MCF 10A (cell line): Measurements from ENCODE around the gene ZBTB7C. TPM values are rescaled to one million over a fixed set of nuclear protein-coding genes. Genes with fewer than 3 reads are reported as not detected.

Experiments
- BruUV-seq: library from RNA; stranded (reverse); fragments of 400-500 nt; replicated peaks from 2 replicates; lab custom pipeline; 2021; lab: Mats Ljungman, UMichigan
- CTCF ChIA-PET: fragments of 300-600 bp; sonication (Branson Sonifier 250); formaldehyde crosslinking; extraction: SDS; loops from one replicate; lab custom pipeline; 2021; ENCODE audit warnings: antibody characterized with exemption, inconsistent platforms; lab: Yijun Ruan, JAX
- POLR2A ChIA-PET: fragments of 300-600, 350-650 bp; sonication (Branson Sonifier 250); formaldehyde crosslinking; extraction: SDS; loops from one replicate; lab custom pipeline; 2020; ENCODE audit warnings: antibody characterized with exemption, inconsistent platforms; lab: Yijun Ruan, JAX
- DNase-seq: peaks from one replicate; pipeline ENCODE4 v3.0.0-alpha.2; 2018; ENCODE audit not compliant: unreplicated experiment
- H3K27ac Mint-ChIP-seq: one replicate; pipeline ENCODE4 v1.8.0; 2022; ENCODE audit warnings: mild to moderate bottlenecking, low read depth, mixed read lengths; ENCODE audit not compliant: unreplicated experiment
- H3K27me3 Mint-ChIP-seq: one replicate; pipeline ENCODE4 v1.8.0; 2022; ENCODE audit warnings: mixed read lengths; ENCODE audit not compliant: insufficient read depth, unreplicated experiment
- H3K36me3 Mint-ChIP-seq: one replicate; pipeline ENCODE4 v1.8.0; 2022; ENCODE audit warnings: mild to moderate bottlenecking, moderate library complexity, mixed read lengths; ENCODE audit not compliant: insufficient read depth, unreplicated experiment
- H3K4me1 Mint-ChIP-seq: one replicate; pipeline ENCODE4 v1.8.0; 2022; ENCODE audit warnings: mixed read lengths; ENCODE audit not compliant: insufficient read depth, unreplicated experiment
- H3K4me3 Mint-ChIP-seq: one replicate; pipeline ENCODE4 v1.8.0; 2022; ENCODE audit warnings: mild to moderate bottlenecking, moderate library complexity, mixed read lengths; ENCODE audit not compliant: unreplicated experiment
- H3K9me3 Mint-ChIP-seq: one replicate; pipeline ENCODE4 v1.8.0; 2022; ENCODE audit warnings: mixed read lengths; ENCODE audit not compliant: unreplicated experiment
- intact Hi-C: fragments of 100-400 bp; cut with micrococcal nuclease; formaldehyde crosslinking; loops from 2 replicates; pipeline ENCODE4 v1.14.1; 2022
- total RNA-seq: library from RNA; stranded (reverse); gene quantifications from 2 replicates; pipeline ENCODE4 v1.2.3, GENCODE V29; 2022
- TF ChIP-seq, protein P1 (sequence below): fragments of 200-600 bp; IDR thresholded peaks from one replicate; pipeline ENCODE4 v1.8.0; 2022; ENCODE audit warnings: antibody characterized with exemption, mild to moderate bottlenecking; ENCODE audit not compliant: unreplicated experiment

ZBTB7C gene
- total RNA-seq, 1 experiment from 2014 or later: 0.42 TPM

DNA sequence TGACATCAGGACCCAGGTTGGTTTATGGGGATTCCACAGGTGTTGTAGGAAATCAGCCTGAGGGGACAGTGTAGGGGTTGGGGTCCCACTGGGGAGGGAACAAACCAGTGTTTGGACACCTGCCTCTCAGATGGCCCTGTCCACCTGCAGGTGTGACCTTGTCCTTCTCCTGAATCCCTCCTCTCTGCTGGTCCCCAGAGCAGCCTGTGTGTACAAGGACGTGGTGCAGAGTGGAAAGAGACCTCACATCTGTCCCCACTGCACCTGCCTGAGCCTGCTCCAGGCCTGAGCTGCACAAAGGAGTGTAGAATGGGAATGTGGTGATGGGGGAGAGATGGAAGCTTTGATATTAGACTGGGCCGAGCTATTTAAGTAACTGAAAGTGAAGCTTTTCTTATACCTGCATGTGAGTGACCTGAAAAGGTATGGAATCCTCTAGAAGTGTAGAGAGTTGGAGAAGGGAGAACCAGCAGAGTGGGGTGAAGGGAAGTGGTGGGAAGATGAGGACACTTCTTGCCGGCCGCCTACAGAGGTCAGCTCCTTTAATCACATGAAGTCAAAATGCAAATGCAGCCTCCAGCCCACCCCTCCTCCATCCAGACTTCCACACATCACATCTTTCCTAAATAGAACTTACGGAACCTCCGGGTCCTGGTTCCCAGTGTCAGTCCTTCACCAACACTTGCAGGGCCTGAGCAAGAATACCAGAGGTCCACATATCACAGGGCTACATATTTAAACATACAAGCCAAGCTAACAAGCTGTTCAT, 389.4 kb downstream of the ZBTB7C start:
- intact Hi-C loops: loop anchor here (5.0 to 10.0 kb wide), 2 partner anchors 262 to 805 kb away; no protein-coding TSS in a partner anchor
- peaks cover 8% of the 10 kb centered on the region for H3K27me3 Mint-ChIP-seq
- CTCF ChIA-PET: interaction anchor here (0.6 to 2.2 kb wide), 7 partner anchors 10 to 804 kb away, joined by 3 to 7 read pairs (median 3); no protein-coding TSS in a partner anchor
- peaks cover 24% of the 10 kb centered on the region for H3K4me1 Mint-ChIP-seq
- H3K9me3 Mint-ChIP-seq: no peaks in the 10 kb centered on the region
- BruUV-seq: no TSS peak
- no peaks in the 10 kb centered on the region for H3K36me3 Mint-ChIP-seq
- TF ChIP-seq, protein P1, sequence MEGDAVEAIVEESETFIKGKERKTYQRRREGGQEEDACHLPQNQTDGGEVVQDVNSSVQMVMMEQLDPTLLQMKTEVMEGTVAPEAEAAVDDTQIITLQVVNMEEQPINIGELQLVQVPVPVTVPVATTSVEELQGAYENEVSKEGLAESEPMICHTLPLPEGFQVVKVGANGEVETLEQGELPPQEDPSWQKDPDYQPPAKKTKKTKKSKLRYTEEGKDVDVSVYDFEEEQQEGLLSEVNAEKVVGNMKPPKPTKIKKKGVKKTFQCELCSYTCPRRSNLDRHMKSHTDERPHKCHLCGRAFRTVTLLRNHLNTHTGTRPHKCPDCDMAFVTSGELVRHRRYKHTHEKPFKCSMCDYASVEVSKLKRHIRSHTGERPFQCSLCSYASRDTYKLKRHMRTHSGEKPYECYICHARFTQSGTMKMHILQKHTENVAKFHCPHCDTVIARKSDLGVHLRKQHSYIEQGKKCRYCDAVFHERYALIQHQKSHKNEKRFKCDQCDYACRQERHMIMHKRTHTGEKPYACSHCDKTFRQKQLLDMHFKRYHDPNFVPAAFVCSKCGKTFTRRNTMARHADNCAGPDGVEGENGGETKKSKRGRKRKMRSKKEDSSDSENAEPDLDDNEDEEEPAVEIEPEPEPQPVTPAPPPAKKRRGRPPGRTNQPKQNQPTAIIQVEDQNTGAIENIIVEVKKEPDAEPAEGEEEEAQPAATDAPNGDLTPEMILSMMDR: no peak
- H3K27ac Mint-ChIP-seq: no peak overlapping the region
- H3K4me3 Mint-ChIP-seq: no peak overlapping the region
- DNase-seq: no peak
- POLR2A ChIA-PET: no interaction called here

DNA sequence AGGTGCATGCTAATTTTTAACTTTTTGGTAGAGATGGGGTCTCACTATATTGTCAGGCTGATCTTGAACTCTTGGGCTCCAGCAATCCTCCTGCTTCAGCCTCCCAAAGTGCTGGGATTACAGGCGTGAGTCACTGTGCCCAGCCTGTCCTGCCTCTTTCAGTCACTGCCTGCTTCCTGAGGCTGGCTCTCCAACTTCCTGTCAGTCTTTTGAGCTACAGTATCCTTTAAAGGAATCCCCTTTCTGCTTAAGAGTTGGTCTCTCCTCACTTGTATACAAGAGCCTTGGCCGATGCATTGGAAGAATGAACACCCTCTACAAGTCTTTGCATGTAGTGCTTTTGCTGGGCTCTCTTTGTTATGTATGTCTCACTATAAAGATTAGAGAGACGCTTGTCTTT, 390.3 kb downstream of the ZBTB7C start:
- H3K4me3 Mint-ChIP-seq: no peak overlapping the region
- intact Hi-C loops: no loop called here
- BruUV-seq: no TSS peak
- DNase-seq: peak; percentile 30
- CTCF ChIA-PET: interaction anchor here (1.1 to 2.2 kb wide), 5 partner anchors 9 to 803 kb away, joined by 3 to 7 read pairs (median 3); no protein-coding TSS in a partner anchor
- H3K27me3 Mint-ChIP-seq: peaks cover 17% of the 10 kb centered on the region
- POLR2A ChIA-PET: interaction anchor here (1.1 kb wide), 1 partner anchor 88 kb away, joined by 4 read pairs; no protein-coding TSS in a partner anchor
- TF ChIP-seq, protein P1: no peak
- no peaks in the 10 kb centered on the region for H3K36me3 Mint-ChIP-seq
- H3K9me3 Mint-ChIP-seq: no peaks in the 10 kb centered on the region
- no peak overlapping the region for H3K27ac Mint-ChIP-seq
- H3K4me1 Mint-ChIP-seq: peaks cover 22% of the 10 kb centered on the region

DNA sequence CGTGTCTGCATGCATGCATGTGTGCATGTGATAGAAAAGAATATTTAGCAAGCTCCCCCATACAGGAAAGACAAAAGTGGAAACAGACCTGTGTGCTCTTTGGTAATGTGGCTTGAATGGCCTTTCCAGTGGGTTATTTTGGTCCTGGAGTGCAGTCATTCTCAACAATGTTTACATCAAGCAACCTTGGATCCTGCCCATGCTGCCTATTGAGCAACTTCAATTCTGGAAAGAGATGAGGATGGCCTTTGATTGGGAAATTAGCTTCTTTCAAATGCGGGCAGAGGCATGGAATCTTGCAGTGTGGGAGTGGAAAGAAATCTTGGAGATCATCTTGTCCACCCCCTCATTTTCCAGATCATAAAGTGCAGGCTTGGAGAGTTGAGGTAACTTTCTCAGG, 391.5 kb downstream of the ZBTB7C start:
- POLR2A ChIA-PET: interaction anchor here (0.8 to 1.2 kb wide), 4 partner anchors 14 to 88 kb away, joined by 3 to 4 read pairs (median 3); no protein-coding TSS in a partner anchor
- CTCF ChIA-PET: interaction anchor here (0.6 to 1.7 kb wide), 9 partner anchors 8 to 447 kb away, joined by 3 to 5 read pairs (median 3); no protein-coding TSS in a partner anchor
- Mint-ChIP-seq H3K9me3 (no peaks in the 10 kb centered on the region), H3K36me3 (no peaks in the 10 kb centered on the region), H3K4me1 (peaks cover 11% of the 10 kb centered on the region), H3K27ac (no peak overlapping the region), H3K27me3 (peaks cover 19% of the 10 kb centered on the region), H3K4me3 (no peak overlapping the region)
- intact Hi-C loops: no loop called here
- peak; percentile 90 for DNase-seq
- BruUV-seq: no TSS peak
- TF ChIP-seq, protein P1: no peak

DNA sequence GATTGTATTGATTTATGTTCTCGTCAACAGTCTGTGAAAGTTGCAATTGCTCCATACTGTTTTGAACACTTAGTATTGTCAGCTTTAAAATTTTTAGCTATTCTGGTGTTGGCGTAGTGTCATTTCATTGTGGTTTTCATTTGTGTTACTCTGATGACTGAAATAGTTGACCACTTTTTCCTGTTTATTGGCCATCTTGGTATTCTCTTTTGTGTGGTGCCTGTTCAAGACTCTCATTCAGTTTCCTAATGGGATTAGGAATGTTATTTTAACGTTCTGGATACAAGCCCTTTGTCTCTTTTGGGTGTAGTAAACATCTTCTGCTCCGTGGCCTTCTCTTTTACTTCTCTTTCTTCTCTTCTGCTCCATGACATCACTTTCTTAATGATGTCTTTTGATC, 396.0 kb downstream of the ZBTB7C start:
- Mint-ChIP-seq H3K4me3 (no peak overlapping the region), H3K4me1 (peaks cover 16% of the 10 kb centered on the region), H3K9me3 (no peaks in the 10 kb centered on the region), H3K27ac (no peak overlapping the region), H3K27me3 (peaks cover 32% of the 10 kb centered on the region), H3K36me3 (no peaks in the 10 kb centered on the region)
- no peak for DNase-seq
- ChIA-PET POLR2A (interaction anchor here (0.6 kb wide), 1 partner anchor 33 kb away, joined by 5 read pairs; no protein-coding TSS in a partner anchor), CTCF (interaction anchor here (1.3 kb wide), 1 partner anchor 9 kb away, joined by 6 read pairs; no protein-coding TSS in a partner anchor)
- TF ChIP-seq, protein P1: no peak
- intact Hi-C loops: no loop called here
- no TSS peak for BruUV-seq
